HCT116 (cell line): ENCODE data around the gene SLC25A18.

Experiments used
- ATF3 ChIP-seq: IDR thresholded peaks from 2 replicates; pipeline ENCODE4 v1.6.1; 2012
- CTCF ChIP-seq, 3 experiments: fragments of 200-600 bp in 1 of 3; sonication (generic) in 1 of 3; IDR thresholded peaks in 2 of 3; conservative IDR thresholded peaks in 1 of 3; 2 replicates each; pipeline ENCODE4 v1.5.1; 2012 to 2017; ENCODE audit warnings: low read depth in 2 of 3, low read length in 2 of 3, antibody characterized with exemption in 1 of 3, borderline replicate concordance in 1 of 3, control low read depth in 1 of 3, mild to moderate bottlenecking in 1 of 3, mixed read lengths in 1 of 3, mixed run types in 1 of 3, moderate library complexity in 1 of 3; ENCODE audit not compliant: insufficient read depth in 1 of 3
- EZH2phosphoT487 ChIP-seq: fragments of 200-600 bp; IDR thresholded peaks from 2 replicates; pipeline ENCODE4 v1.6.1; 2018; ENCODE audit warnings: antibody characterized with exemption, borderline replicate concordance
- MAX ChIP-seq: IDR thresholded peaks from 2 replicates; pipeline ENCODE4 v1.6.1; 2012
- POLR2A ChIP-seq: IDR thresholded peaks from 2 replicates; pipeline ENCODE4 v1.7.0; 2011; ENCODE audit warnings: borderline replicate concordance; ENCODE audit not compliant: insufficient read depth, insufficient read length; ENCODE audit errors: extremely low read depth
- RAD21 ChIP-seq: IDR thresholded peaks from 2 replicates; pipeline ENCODE4 v1.6.1; 2012; ENCODE audit warnings: low read depth, mild to moderate bottlenecking
- SRF ChIP-seq: IDR thresholded peaks from 2 replicates; pipeline ENCODE4 v1.6.1; 2012; ENCODE audit warnings: low read depth
- ZFX ChIP-seq: fragments of 450-650 bp; IDR thresholded peaks from 2 replicates; pipeline ENCODE4 v1.6.1; 2017

GRCh38 chr22:17554814-17555213 lies 8.5 kb upstream of the SLC25A18 start:
- TF ChIP-seq POLR2A = no peak
- TF ChIP-seq MAX = no peak
- no peak for TF ChIP-seq SRF
- TF ChIP-seq CTCF (IDR thresholded peaks at IDR 0.05 in 2 of 3, conservative IDR thresholded peaks at IDR 0.05 in 1 of 3; ENCODE audit: borderline replicate concordance in 1 of 3, insufficient read depth in 1 of 3, low read depth in 2 of 3, low read length in 2 of 3) = no peak
- TF ChIP-seq EZH2phosphoT487 = no peak
- no peak for TF ChIP-seq ZFX
- no peak for TF ChIP-seq RAD21
- no peak for TF ChIP-seq ATF3
